GM18517 (cell line): ENCODE measurements around the gene CR1L.
"Not testable (repeated sequence)": the region's sequence is repeated elsewhere in the genome, so short reads cannot be mapped to it uniquely, and the experiment has no call there.

ENCODE experiments used
- ATAC-seq: cut with Tn5 transposase; IDR thresholded peaks from one replicate; pipeline ENCODE4 v1.9.1; 2021; ENCODE audit warnings: mild to moderate bottlenecking, moderate library complexity; ENCODE audit not compliant: unreplicated experiment

Gene CR1L

DNA sequence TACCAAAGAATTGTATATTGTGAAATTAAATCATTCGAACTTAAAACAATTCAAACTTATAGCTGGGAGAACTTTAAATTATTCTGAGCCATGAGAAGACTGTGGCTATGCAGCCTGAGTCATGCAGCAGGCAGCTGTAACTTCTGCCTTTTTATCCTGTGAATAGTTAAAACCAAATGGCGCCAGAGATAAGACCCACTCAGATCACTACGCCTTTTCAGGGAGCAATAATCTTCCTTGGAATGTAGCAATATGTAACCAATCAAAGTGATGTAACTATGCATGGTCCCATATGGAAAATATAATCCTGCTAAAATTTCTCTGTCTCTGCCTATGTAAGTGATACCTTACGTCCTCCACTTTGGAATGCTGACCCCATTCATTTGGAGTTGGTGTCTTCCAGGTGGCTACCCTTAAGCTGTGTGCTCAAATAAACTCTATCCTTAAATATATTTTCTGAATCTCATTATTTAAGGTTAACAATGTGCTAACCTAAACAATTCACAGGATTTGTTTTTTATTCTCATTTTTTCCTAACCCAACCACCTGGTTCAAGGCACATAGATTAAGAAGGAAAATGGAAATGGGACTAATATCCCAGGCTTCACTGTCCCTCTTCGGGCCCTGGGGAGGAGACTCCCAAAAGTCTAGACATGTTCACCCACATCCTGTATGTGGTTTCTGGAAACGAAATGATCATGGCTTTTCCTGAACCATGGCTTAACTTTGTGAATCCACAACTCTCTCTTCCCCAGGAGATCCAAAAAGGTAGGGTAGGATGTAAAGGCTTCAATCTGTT is 35.9 kb downstream of the CR1L start:
- ATAC-seq, result not testable (repeated sequence)

- ATAC-seq, result not testable (repeated sequence)
These were observed 38.0 kb downstream of the CR1L start for GRCh38 chr1:207682872-207683434.

GRCh38 chr1:207690551-207690950 is 45.6 kb downstream of the CR1L start:
- not testable (repeated sequence) for ATAC-seq

DNA sequence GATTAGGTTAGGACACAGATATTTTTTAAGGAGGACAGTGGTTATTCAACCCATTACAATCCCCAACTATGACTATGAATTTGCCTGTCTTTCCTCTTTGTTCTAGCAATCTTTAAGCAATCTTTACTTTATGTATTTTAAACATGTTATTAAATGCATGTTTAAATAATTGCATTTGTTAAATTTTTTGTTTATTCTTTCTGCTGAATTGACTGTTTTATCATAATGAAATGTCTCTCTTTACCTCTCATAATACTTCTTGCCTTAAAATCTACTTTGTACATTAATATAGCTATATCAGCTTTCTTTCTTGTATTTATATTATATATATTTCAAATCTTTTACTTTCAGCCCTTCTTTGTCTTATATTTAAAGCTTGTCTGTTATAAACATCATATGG is 46.1 kb downstream of the CR1L start:
- ATAC-seq, result no peak

DNA sequence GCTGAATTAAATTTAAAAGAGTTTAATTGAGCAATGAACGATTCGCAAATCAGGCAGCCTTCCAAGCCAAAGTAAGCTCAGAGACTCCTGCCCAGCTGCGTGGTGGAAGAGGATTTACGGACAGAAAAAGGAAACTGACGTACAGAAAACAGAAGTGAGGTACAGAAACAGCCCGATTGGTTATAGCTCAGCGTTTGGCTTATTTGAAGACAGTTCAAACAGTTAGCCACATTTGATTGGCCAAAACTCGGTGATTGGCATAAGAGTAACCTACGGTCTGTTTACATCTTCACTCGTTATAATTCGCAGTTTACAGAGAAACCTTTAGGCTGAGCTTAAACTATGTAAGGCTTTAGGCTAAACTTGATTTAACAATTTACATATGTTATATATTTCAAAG is 46.9 kb downstream of the CR1L start:
- no peak for ATAC-seq

DNA sequence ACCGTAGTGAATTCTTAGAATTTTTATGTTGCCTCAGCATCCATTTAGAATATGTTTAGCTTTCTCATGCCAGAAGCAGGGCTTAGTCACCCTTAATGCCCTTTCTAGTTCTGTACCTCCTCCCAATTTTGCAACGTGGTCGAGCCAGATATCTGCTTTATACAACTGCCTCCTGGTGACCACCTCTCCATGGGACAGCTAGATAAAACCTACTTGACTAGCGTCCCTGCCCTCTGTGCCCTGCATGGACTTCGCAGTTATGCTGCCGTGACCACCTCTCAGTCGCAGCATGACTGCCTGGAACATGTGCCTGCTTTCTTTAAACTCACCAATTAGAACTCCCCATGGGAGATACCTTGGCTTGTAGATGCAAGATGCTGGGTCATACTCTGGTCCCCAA is 47.4 kb downstream of the CR1L start:
- ATAC-seq, result not testable (repeated sequence)

DNA sequence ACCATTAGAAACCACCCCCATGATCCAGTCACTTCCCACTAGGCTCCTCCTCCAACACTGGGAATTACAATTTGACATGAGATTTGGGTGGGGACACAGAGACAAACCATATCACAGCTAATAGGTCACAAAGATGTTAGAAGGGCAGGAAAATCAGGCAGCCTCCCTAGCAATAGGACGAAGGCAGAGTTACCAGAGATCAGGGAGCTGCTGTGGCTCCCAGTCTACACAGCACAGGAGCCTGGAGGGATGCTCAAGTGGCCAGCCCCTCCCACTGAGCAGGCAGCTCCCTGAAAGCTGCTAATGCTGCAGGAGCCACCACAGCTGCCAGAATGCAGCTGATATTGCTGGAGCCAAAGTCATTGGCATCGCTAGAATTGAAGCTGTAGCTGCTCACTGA is 51.0 kb downstream of the CR1L start:
- no peak for ATAC-seq

DNA sequence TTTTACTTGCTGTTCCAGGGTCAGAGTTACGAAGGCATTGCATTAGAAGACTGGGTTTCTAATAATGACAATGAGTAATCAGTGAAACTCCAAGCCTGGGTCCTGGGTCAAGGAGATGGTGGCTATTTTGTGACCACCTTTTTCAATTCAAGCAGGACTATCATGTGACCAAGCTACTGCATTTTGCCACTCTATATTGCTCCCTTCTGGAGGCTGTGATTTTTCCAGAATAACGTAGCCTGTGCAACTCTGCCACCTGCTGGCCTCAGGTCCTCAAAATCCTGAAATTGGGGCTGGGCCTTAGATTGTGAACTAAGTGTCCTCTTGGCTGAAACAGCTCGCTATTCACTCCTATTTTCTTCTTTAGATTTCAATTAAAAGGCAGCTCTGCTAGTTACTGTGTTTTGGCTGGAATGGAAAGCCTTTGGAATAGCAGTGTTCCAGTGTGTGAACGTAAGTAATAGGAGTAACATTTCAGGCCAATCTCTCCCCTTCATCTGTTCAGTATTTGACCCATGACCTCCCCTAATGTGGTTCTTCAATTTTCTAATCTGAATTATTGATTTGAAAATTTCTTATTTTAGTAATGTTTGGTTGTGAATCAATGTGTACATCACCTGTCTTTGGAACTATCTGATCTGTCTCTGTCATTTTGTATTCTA is 54.0 kb downstream of the CR1L start:
- ATAC-seq, result no peak

DNA sequence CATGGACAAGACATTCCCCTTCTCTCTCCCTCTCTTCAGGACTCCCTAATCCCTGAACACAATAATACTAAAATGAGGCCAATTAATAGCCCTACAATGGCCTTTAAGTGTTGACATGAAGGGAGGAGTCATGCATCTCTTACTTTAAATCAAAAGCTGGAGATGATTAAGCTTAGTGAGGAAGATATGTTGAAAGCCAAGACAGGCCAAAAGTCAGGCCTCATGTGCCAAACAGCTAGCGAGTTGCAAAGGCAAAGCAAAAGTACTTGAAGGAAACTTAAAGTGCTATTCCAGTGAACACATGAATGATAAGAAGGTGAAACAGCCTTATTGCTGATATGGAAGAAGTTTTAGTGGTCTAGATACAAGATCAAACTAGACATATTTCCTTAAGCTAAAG is 57.4 kb downstream of the CR1L start:
- ATAC-seq, result no peak

- no peak for ATAC-seq
These were observed 58.8 kb downstream of the CR1L start for GRCh38 chr1:207703712-207704111.

- not testable (repeated sequence) for ATAC-seq
These were observed 63.1 kb downstream of the CR1L start for GRCh38 chr1:207708004-207708403.

DNA sequence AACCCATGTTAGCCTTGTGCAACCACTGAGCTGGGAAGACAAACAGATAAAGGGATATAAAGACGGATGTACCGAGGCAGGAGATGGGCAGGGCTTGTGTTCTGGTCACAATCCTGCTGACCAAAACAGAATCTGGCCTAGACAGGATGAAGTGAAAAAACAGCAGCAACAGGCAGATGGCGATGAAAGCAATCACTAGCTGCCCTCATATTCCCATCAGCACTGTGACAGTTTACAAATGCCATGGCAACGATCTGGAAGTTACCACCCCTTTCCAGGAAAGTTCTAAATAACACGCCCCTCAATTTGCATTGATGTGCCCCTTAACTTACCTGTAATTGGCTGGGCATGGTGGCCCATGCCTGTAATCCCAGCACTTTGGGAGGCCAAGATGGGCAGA is 66.4 kb downstream of the CR1L start:
- no peak for ATAC-seq

- ATAC-seq, result not testable (repeated sequence)
These were observed 67.8 kb downstream of the CR1L start for GRCh38 chr1:207712701-207713100.

DNA sequence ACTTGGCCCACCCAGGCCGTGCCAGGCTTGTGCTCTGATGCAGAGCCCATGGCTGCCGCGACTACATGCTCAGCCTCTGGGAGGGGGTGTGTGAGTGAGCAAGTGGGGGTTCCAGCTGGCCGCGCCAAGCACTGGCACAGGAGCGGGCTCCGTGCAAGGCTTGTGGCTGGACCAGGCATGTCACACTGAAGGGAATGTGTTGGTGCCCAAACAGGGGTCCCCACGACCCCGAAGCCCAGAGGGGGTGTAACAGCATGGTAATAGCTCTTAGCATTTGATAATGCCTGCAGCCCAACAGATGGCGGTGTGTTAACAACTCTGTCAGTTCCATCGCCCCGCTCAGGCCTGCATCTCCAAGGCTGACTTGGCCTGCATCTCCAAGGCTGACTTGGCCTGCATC is 68.6 kb downstream of the CR1L start:
- no peak for ATAC-seq

DNA sequence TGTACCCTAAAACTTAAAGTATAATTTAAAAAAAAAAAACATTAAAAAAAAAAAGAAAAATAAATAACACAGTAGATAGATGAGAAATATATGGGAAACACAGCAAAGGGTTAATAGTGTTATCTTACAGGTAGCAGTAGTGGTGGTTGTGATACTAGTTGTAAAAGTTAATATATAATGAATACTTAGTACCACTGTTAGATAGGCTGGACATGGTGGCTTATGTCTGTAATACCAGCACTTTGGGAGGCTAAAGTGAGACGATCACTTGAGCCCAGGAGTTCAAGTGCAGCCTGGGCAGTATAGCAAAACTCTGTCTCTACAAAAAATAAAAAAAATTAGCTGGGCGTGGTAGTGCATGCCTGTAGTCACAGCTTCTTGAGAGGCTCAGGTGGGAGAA is 74.3 kb downstream of the CR1L start:
- ATAC-seq, result no peak

GRCh38 chr1:207728200-207728858 is 83.4 kb downstream of the CR1L start:
- ATAC-seq, result not testable (repeated sequence)

DNA sequence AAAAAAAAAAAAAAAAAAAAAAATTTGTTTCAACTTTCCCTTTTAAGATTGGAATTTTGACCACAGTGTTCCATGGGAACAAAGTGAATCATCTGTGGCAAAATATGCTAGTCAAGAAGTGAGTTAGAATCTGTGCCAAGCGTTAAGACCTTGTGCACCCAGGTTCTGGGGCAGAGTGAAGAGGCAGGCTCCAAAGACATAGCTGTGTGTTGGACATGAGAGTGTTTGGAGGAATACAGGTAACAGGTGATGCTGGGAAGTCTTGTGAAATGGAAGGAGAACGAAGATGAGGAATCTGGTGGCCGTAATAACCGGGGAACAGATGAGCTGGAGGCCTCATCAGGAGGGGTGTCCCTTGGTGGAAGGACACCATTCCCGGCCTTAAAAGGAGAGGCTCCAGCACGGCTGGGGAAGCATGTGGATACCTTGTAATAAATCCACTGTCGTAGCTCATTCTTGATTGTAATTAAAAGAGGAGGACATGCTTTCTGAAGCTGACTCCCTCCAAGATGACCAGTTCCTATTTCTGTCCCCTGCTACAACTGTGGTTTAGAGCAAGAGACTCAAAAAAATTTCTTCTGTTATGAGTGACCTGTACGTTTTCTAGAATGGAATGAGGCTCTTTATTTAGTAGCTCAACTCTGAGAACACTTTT is 92.7 kb downstream of the CR1L start:
- ATAC-seq, result not testable (repeated sequence)

DNA sequence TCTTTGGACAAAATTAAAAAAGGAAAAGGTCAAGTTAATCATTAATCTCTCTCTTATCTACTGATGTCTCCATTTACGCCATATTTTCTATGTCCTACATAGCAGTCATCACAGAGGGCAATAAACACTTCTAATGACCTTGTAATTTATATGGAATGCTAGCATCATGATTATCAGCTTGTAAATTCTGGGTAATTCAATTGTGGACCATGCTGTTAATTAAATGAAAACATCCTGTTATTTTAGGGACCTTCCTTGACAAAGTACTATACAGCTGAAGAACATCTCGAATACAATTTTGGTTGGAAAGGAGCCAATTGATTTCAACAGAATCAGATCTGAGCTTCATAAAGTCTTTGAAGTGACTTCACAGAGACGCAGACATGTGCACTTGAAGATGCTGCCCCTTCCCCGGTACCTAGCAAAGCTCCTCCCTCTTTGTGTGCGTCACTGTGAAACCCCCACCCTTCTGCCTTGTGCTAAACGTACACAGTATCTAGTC is 93.3 kb downstream of the CR1L start:
- ATAC-seq, result not testable (repeated sequence)

- ATAC-seq, result no peak
These were observed 95.3 kb downstream of the CR1L start for GRCh38 chr1:207740207-207740606.

DNA sequence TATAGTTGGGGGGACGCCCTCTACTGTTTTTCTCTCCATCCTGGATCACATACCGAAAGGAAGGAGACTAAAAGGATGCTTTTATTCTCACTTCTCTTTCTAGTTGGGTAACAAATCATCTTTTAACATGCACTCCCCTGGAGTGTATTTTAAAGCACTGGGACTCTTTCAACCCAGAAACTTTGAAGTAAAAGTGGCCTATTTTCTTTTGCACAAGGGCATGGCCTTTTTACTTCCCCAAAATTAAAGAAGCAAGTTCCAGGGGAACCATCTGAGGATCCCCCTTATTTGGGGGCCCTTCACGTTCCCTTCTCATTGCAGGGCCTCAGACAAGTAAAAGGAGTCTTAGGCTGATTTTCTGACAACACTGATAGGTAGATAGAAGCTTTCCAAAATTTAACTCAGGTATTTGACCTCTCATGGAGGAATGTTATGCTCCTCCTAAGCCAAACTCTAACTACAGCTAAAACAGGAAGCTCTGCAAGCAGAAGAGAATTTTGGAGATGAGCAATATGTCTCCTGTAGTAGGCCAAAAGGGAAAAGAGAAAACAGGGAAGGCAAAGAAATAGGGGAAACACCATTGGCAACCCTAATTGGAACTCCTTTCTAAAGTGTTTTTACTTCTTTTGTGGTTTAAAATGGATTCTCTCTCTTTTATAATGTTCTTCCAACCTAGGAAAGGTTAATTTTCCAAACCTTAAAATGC is 98.1 kb downstream of the CR1L start:
- ATAC-seq, result no peak
